NCI-H526 (cell line): ENCODE data around the gene ARHGAP31.
A peak's percentile ranks its signal among the peaks of the same experiment; 100 is the strongest.
"Not testable (repeated sequence)": the region's sequence is repeated elsewhere in the genome, so short reads cannot be mapped to it uniquely, and the experiment has no call there.

Source experiments
- DNase-seq, 2 experiments: peaks; one replicate each; lab custom pipeline; 2025; lab: John Stamatoyannopoulos, UW

The ARHGAP31 gene, protein sequence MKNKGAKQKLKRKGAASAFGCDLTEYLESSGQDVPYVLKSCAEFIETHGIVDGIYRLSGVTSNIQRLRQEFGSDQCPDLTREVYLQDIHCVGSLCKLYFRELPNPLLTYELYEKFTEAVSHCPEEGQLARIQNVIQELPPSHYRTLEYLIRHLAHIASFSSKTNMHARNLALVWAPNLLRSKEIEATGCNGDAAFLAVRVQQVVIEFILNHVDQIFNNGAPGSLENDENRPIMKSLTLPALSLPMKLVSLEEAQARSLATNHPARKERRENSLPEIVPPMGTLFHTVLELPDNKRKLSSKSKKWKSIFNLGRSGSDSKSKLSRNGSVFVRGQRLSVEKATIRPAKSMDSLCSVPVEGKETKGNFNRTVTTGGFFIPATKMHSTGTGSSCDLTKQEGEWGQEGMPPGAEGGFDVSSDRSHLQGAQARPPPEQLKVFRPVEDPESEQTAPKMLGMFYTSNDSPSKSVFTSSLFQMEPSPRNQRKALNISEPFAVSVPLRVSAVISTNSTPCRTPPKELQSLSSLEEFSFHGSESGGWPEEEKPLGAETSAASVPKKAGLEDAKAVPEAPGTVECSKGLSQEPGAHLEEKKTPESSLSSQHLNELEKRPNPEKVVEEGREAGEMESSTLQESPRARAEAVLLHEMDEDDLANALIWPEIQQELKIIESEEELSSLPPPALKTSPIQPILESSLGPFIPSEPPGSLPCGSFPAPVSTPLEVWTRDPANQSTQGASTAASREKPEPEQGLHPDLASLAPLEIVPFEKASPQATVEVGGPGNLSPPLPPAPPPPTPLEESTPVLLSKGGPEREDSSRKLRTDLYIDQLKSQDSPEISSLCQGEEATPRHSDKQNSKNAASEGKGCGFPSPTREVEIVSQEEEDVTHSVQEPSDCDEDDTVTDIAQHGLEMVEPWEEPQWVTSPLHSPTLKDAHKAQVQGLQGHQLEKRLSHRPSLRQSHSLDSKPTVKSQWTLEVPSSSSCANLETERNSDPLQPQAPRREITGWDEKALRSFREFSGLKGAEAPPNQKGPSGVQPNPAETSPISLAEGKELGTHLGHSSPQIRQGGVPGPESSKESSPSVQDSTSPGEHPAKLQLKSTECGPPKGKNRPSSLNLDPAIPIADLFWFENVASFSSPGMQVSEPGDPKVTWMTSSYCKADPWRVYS (N-terminal part only)

DNA sequence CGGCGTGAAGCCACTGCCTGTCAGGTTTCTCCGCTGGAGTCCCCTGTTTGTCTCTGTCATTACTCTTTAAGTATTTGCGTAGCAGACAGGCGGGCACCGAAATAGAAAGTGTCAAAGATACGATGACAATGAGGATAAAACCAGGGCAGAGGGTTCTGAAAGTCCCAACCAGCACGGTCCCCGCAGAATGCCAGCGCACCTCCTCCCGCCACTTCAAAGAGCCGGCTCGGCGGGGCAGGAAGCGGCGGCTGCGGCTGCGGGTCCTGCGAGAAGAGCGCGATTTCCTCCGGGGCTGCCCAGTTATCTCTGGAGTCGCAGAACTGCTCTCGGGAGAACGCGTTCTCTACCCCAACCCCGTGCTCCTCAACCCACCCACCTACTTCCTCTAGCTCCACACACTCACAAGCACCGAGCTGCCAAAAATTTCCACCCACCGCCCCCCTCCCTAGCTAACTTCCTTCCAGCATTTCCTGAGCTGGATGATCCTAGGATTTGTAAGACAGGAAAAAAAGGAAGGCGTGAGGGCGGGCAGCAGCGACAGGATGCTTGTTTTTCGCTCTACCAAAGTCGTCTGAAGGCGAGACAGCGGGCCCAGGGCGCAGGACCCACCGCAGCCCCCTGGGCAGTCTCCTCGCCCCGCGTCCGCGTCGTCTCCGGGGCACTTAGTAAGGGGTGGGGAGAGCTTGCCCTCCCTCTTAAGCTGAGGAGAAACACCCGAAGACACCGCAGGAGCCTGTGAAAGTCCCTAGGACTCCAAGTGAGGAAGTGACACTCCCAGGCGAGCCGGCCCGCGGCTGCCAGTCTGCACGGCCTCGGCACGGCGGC lies at the start of gene ARHGAP31:
TSS of gene ARHGAP31 (plus strand) at position 513 of the 825 bp plus-strand sequence. CDS start 522 bp downstream, outside the sequence.
- DNase-seq = peak; percentile 18 to 62

DNA sequence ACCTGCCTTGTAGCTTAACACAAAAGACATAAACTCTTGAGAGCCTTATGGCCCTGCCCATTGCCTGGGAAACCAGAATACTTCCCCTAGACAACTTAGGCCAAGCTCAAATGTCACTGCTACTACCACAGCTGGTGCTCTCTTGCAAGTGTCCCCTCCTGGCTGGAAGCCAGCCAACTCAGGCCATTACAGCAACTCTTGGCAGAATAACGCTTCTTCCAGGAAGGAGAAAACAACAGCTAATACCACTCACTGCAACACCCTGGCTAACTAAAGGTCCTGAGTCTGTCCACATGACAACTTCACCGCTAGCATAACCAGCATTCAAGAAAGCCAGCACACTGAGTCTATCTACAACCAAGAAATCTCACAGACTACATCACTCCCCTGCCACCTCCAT lies 48.4 kb upstream of the ARHGAP31 start:
- DNase-seq = no peak

DNA sequence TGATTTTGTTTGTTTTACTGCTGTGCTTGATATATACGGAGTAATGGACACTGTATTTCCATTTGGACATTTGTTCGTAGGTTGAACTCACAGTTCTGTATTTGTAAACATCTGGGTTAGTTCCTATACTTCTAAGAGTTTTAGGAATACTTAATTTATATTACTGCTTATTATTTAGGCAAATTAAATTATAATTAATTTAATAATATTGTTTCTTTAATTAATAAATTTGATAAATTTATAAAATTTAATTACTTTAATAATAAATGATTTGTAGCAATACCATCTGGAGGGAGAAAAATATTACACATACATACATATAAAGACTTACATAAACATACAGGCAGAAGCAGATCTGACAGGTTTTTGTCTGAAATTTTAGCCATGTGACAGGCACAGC lies 39.0 kb upstream of the ARHGAP31 start:
- DNase-seq = no peak

DNA sequence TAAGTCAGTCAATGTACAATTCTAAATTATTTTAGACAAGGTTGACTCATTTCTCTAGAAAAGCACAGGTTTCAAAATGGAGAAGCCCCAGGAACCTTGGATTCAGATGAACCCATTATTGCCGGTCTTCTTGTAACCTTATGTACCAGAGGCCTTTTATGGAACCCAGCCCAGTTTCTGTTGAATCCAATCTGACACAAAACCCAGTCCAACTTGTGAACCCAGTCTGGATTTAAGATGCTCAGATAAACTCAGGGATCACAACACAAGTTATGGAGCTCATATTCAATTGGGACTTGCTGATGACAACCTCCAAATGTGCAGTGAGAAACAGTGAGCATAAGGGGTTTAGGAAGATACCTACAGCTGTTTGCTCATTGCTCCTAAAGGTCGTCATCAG lies 37.1 kb upstream of the ARHGAP31 start:
- DNase-seq = no peak

DNA sequence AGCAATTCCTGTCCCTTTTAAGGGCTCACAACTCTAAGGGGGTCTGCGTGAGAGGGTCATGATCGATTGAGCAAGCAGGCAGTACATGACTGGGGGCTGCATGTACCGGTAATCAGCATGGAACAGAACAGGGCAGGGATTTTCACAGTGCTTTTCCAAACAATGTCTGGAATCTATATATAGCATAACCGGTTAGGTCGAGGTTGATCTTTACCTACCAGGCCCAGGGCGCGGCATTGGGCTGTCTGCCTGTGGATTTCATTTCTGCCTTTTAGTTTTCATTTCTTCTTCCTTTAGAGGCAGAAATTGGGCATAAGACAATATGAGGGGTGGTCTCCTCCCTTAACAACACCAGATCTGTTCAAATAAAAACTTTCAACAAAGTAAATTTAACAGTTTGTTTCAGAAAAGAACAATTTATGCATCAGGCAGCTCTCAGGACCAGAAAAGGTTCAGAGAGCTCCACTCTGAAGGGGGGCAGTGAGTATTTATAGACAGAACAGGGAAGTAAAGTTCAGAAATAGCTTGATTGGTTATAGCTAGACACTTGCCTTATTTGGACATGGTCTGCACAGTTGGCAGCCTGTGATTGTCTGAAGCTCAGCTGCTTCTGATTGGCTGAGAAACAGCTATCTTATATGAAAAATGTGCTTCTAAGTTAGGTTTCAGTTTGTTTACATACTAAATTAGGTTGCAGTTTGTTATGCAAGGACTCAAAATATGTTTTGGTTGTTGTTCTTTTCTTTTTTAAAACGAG lies 36.4 kb upstream of the ARHGAP31 start:
- DNase-seq = no peak

DNA sequence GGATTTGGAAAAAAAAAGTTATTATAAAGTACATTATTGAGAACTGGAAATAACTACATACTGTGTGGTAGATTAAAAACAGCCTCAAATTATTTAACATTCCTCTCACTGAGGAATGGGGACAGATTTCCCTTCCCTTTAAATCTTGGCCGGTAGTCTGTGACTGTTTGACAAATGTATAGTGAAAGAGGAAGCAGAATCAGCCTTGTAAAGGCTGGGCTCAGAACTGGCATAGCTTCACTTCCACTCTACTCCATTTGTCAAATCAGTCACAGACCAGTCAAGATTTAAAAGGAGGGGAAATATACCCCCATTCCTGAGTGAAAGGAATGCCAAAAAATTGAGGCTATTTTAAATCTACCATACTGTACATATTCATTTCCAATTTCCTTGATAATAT lies 35.3 kb upstream of the ARHGAP31 start:
- DNase-seq = no peak

DNA sequence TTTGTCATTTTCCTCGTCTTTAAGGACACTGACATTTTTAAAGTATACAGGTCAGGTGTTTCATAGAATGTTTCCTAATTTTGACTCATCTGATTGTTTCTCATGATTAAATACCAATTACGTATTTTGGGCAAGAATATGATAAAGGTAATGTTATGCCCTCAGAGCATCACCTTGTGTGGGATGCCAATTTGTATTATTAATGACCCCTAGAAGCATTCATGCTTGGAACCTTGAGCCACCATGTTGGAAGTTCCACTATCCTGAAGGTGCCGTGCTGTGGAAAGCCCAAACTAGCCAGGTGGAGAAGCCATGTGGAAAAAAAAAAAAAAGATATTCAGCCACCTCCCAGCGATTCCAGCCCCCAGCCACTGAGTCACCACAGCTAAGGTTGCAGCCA lies 34.4 kb upstream of the ARHGAP31 start:
- no peak for DNase-seq

DNA sequence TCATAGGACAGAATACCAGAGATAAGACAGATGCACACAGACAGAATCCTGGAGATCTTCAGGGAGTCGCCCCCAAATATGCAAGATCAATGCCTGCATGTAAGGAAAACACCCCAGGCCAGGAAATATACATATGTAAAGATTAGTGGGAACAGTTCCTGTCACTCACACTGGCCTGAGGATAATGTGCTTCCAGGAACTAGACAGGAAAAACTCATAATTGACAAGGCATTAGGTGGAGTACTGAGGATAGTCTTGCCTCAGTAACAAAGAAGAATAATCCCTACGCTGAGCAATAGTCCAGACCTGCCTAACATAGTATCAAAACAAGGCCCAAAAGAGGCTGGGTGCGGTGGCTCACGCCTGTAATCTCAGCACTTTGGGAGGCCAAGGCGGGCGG lies 33.1 kb upstream of the ARHGAP31 start:
- no peak for DNase-seq

DNA sequence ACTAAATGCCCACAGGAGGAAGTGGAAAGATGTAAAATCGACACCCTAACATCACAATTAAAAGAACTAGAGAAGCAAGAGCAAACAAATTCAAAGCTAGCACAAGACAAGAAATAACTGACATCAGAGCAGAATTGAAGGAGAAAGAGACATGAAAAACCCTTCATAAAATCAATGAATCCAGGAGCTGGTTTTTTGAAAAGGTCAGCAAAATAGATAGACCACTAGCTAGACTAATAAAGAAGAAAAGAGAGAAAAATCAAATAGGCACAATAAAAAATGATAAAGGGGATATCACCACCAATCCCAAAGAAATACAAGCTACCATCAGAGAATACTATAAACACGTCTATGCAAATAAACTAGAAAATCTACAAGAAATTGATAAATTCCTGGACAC lies 24.0 kb upstream of the ARHGAP31 start:
- not testable (repeated sequence) for DNase-seq

DNA sequence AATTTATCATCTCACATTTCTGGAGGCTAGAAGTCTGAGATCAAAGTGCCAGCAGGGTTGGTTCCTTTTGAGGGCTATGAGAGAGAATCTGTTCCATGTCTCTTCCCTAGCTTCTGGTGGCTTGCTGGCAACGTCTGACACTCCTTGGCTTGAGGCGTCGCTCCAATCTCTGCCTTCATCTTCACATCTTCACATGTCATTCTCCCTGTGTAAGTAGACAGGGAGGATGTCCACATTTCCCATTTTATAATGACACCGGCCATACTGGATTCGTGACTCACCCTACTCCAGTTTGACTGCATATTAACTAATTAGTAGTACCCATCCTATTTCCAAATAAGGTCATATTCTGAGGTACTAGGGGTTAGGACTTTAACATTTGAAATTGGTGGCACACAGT lies 17.5 kb upstream of the ARHGAP31 start:
- no peak for DNase-seq

DNA sequence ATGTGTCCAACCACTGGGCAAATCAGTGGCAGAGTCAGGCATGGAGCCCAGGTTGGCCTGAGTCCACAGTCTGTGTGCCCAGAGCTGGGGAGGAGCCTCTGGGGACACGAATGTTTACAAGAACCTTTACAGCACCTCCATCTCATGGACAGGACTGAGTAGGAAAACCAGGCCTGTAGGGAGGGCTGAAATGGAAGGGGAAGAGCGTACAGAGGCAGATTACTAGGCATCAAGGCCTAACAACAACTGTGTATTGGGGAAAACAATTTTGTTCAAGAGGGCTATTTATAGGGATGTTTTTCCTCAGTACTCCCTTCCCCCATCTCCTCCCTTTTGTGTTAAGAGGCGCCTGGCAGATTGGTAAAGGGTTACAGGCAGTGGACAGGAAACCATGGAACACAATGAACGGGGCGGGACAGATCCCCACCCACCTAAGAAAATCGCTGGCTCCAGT lies 15.1 kb upstream of the ARHGAP31 start:
- DNase-seq = no peak

DNA sequence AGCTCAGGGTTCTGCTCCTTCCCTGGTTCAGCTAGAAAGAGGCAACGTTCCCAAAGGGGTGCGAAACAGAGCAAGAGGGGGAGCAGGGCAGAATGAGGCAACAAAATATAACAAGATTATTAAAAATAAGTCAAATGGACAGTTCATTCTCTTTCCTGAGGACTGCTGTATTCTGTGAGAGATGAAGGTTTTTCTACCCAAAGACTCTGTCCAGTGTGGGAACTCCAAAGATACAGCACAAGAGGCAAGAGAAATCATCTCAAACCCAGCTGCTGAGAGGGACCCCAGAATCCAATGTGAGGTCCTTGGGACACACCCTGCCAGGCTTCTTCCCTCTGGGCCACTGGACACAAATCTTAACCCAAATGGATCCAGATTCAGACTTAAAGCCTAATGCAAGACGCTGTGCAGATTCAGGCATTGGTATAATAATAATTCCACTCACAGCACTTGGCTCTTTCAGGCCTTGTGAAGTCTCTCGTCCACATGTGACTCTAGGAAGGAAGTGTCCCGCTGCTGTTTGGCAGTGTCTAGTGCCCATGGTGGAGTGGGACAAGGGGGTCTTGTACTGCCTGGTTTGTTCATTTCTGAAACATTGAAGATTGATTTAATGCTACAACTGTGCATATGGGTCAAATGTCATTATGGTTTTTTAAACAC lies 14.5 kb upstream of the ARHGAP31 start:
- no peak for DNase-seq

DNA sequence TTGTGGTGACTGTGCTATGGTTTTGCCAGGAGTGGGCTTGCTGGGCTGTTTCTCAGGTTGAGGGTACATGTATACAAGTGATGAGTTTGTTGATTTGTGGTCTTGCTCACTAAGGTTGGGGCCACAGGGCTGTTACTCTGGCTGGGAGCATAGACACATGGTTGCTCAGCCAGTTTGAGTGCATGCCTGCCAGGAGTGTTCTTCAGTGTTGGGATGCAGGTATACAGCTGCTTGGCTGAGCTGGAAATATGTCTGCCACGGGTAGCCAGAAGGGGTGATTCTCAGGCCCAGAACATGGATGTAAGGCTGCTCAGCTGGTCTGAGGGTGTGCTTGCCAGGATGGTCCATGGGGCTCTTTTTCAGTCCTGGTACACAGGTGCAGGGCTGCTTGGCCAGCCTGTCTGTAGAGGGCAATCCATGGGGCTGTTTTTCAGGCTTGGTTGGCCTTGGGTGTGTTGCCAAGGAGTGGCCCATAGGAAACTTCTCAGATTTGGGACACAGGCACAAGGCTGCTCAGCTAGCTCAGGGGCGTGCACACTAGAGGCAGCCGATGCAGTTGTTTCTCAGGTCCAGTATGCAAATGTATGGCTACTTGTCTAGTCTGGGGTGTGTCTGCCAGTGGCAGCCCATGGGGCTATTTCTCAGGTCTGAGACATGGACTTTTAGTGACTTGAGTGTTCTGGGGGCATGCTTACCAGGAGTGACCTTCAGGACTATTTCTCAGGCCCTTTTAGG lies 5.3 kb upstream of the ARHGAP31 start:
- no peak for DNase-seq

DNA sequence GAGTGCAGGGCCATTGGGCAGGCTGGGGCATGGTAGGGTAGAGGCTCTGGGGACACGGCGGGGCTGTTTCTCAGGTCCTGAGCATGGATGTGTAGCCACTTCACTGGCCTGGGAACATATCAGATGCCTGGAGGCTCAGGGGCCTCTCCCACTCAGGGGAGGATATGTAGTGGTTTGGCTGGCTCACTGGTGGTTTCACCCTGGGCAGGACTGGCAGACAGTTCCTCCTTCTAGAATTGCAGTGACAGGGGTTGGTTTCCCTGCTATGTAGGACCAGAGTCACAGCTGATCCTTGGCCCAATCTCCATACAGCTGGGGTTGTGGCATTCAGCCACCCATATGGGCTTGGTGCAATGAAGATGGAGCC lies 4.8 kb upstream of the ARHGAP31 start:
- DNase-seq = no peak

DNA sequence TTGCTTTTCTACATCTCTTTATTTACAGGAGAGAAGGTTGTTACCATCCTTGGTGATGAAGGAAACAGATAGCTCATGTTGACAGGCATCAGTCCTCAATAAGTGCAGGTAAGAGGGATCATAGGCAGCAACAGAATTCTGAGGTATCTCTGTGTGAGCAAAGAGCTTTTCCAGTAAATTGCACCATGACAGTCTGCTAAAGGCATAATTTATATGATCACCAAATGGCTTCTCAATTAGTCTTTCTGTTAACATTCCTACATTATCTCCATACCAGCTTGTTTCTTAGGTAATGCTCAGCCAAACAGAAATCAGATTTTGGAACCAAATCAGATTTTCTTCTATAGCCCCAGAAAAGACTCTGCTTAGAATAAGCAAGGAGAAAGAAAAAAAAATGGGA lies 3.6 kb upstream of the ARHGAP31 start:
- no peak for DNase-seq

DNA sequence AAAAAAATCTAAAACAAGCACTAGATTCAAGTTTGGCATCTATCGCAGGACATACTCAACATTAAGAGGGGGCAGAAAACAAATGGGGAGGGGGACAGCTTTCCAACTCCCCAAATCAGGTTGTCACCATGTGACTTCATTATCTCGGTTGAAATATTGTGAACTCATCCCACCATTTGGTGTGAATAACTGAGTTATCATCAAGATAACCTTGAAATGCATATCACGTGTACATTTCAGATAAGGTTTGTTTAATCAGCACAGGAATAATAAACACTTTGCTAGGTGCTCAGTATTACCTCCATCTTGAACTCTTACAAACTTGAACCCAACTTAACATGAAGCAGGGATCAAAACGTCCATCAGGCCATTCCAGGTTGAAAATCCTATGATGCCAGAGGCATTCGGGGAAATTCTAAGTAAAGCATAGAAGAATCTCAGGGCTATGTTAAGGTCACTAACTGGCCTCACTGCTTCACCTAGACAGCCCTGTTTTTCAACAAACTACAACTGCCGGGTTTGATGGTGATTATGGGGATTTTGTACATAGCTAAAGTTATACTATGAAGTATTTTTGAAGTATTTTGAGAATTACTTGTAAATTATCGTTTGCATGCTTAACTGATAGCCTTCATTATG lies 3.0 kb upstream of the ARHGAP31 start:
- no peak for DNase-seq

DNA sequence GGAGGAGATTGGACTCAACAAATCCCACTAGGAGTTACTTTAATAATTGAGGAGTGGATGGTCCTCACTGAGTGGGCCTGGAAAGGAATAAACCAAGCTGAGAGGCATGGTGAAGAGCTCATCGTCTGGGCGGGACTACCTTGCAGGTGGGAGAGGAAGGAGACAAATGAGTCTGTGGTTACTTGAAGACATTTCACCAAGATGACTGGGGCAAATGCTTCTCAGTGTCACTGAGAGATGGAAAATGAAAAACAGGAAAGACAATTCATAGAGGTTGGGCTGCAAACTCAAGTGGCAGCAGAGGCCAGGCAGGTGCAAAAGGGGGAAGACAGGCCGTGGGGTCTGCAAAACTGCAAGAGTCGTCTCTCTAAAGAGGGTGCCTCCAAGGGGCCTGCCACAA lies 1.5 kb upstream of the ARHGAP31 start:
- no peak for DNase-seq

DNA sequence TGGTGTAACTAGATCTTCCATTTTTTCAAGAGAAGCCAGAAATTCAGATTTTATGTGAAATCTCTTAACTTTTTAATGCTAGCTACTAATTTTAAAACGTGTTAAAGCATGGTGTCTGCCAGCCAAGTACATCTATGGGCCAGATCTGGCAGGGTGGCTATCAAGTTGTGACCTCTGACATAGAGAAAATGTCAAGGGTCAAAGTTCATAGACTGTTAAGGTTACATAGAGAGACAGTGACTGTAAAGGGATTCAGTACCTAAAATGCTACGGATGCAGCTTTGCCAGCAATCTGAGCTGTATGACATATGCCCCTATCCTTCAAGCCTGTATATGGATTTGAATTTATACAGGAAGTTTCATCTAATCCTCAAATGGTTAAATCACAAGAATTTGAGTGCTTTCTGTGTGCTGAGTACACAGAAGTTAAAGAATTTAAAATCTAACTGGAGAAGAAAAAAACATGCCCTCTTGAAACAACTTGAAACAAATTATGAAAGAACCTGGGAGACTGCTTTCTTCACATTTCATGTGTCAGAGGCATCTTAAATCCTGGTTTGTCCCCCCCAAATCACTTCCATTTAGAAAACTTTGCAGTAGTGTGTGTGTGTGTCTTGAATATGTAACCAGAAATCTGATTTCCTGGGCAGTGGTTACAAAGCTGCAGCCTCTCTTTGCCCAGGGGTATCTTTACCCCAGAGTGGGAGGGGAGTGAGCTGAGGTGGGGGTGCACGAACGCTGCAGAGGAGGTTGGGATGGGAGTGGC lies 895 bp upstream of the ARHGAP31 start:
- no peak for DNase-seq
